Fibroblast of skin of back (primary cell): ENCODE data around the gene COX17.

Experiments used
- DNase-seq: peaks from one replicate; pipeline ENCODE4 v3.0.0-alpha.2; 2013

Gene COX17

GRCh38 chr3:119673875-119674274, 3.3 kb downstream of the COX17 start:
- DNase-seq = no peak

GRCh38 chr3:119672776-119673175, 4.4 kb downstream of the COX17 start:
- DNase-seq = no peak

GRCh38 chr3:119669906-119670570, 7.2 kb downstream of the COX17 start:
- peak; percentile 19 for DNase-seq

GRCh38 chr3:119665954-119666559, 11.1 kb downstream of the COX17 start:
- DNase-seq = no peak

GRCh38 chr3:119664850-119665379, 12.3 kb downstream of the COX17 start:
- DNase-seq = peak; percentile 44

- no peak for DNase-seq
Observed at GRCh38 chr3:119664370-119664769, 12.8 kb downstream of the COX17 start.

GRCh38 chr3:119663885-119664284, 13.3 kb downstream of the COX17 start:
- peak; percentile 51 for DNase-seq

- DNase-seq = peak; percentile 38
Observed at GRCh38 chr3:119662604-119663373, 14.4 kb downstream of the COX17 start.

GRCh38 chr3:119660474-119661440, 16.4 kb downstream of the COX17 start, which contains the start of gene POPDC2:
Gene POPDC2 (minus strand): TSS chr3:119660589. CDS start chr3:119660423, 166 bp downstream.
- peak; percentile 77 for DNase-seq

- no peak for DNase-seq
Observed at GRCh38 chr3:119659606-119660291, 17.5 kb downstream of the COX17 start.

GRCh38 chr3:119658994-119659393, 18.2 kb downstream of the COX17 start:
- no peak for DNase-seq

- DNase-seq = peak; percentile 23
Observed at GRCh38 chr3:119657887-119658702, 19.1 kb downstream of the COX17 start.

GRCh38 chr3:119653876-119654275, 23.3 kb downstream of the COX17 start:
- DNase-seq = no peak

- no peak for DNase-seq
Observed at GRCh38 chr3:119652306-119653033, 24.7 kb downstream of the COX17 start.

GRCh38 chr3:119649761-119650160, 27.4 kb downstream of the COX17 start:
- no peak for DNase-seq

- no peak for DNase-seq
Observed at GRCh38 chr3:119647843-119648575, 29.2 kb downstream of the COX17 start.

GRCh38 chr3:119647171-119647570, 30.0 kb downstream of the COX17 start:
- DNase-seq = no peak

- DNase-seq = no peak
Observed at GRCh38 chr3:119645813-119646212, 31.4 kb downstream of the COX17 start.

- DNase-seq = no peak
Observed at GRCh38 chr3:119644481-119644880, 32.7 kb downstream of the COX17 start.
